Testis (tissue), 2 donors: Measurements from ENCODE around the gene AQP2.
"Not testable (repeated sequence)": the region's sequence is repeated elsewhere in the genome, so short reads cannot be mapped to it uniquely, and the experiment has no call there.

ENCODE experiments used
- CTCF ChIP-seq, 3 experiments: fragments of 450-650 bp in 2 of 3; fragments of 200-600 bp in 1 of 3; sonication (generic) in 1 of 3; IDR thresholded peaks; one replicate each; pipeline ENCODE4 v1.5.1; 2016 to 2019; ENCODE audit warnings: antibody characterized with exemption in 3 of 3, mild to moderate bottlenecking in 2 of 3, moderate library complexity in 1 of 3
- POLR2A ChIP-seq: fragments of 450-650 bp; IDR thresholded peaks from one replicate; pipeline ENCODE4 v1.6.1; 2017; ENCODE audit warnings: antibody characterized with exemption, mild to moderate bottlenecking, moderate library complexity

- not testable (repeated sequence) for TF ChIP-seq CTCF (IDR thresholded peaks at IDR 0.05); POLR2A
Observed at GRCh38 chr12:49986476-49986875, 35.9 kb downstream of the AQP2 start.
